Panc1 (cell line): Measurements from ENCODE around the gene C19orf47. TPM values are rescaled to one million over a fixed set of nuclear protein-coding genes. Genes with fewer than 3 reads are reported as not detected.

Experiments
- ATAC-seq: fragments of 200-7000 bp; cut with Tn5 transposase; 2 replicates; pipeline ENCODE4 v1.9.1; 2020; ENCODE audit warnings: mild to moderate bottlenecking, moderate library complexity
- BruUV-seq: library from RNA; stranded (reverse); fragments of 400-500 nt; replicated peaks from 2 replicates; lab custom pipeline; 2021; lab: Mats Ljungman, UMichigan
- CTCF ChIA-PET: fragments of 300-600 bp; sonication (Branson Sonifier 250); formaldehyde crosslinking; loops from one replicate; lab custom pipeline; 2022; ENCODE audit warnings: antibody characterized with exemption; lab: Charles Lee
- POLR2A ChIA-PET: fragments of 300-600 bp; sonication (Branson Sonifier 250); formaldehyde crosslinking; loops from one replicate; lab custom pipeline; 2022; ENCODE audit warnings: antibody characterized with exemption; lab: Charles Lee
- DNase-seq: peaks from one replicate; pipeline ENCODE4 v3.0.0-alpha.2; 2010; ENCODE audit warnings: low read depth, low spot score
- H3K27ac ChIP-seq: 2 replicates; pipeline ENCODE4 v1.5.1; 2011; ENCODE audit warnings: mild to moderate bottlenecking, low read length, inconsistent platforms
- H3K27me3 ChIP-seq: fragments of 200-500 bp; sonication (Bioruptor generic); 2 replicates; pipeline ENCODE4 v1.6.0; 2014; ENCODE audit warnings: low read length, inconsistent platforms; ENCODE audit not compliant: control insufficient read depth, insufficient read depth
- H3K36me3 ChIP-seq: fragments of 200-500 bp; sonication (Bioruptor generic); 2 replicates; pipeline ENCODE4 v1.5.1; 2014; ENCODE audit warnings: inconsistent platforms, mild to moderate bottlenecking, low read length, moderate library complexity; ENCODE audit not compliant: control insufficient read depth, insufficient read depth
- H3K4me1 ChIP-seq: 2 replicates; pipeline ENCODE4 v1.5.1; 2011; ENCODE audit warnings: inconsistent platforms, mild to moderate bottlenecking, low read length, moderate library complexity; ENCODE audit not compliant: control insufficient read depth, insufficient read depth
- H3K4me3 ChIP-seq, 2 experiments: 2 replicates each; pipeline ENCODE4 v1.5.1; 2011 to 2012; ENCODE audit warnings: low read depth in 2 of 2, low read length in 2 of 2, mild to moderate bottlenecking in 2 of 2, inconsistent platforms in 1 of 2, moderate library complexity in 1 of 2
- H3K9me3 ChIP-seq: fragments of 200-500 bp; sonication (Bioruptor generic); 2 replicates; pipeline ENCODE4 v1.5.1; 2014; ENCODE audit warnings: low read depth, mild to moderate bottlenecking, inconsistent platforms, low read length, moderate library complexity; ENCODE audit not compliant: control insufficient read depth, insufficient read depth
- CTCF ChIP-seq: fragments of 450-650 bp; IDR thresholded peaks from 2 replicates; pipeline ENCODE4 v1.5.1; 2017; ENCODE audit warnings: mild to moderate bottlenecking
- POLR2AphosphoS5 ChIP-seq: IDR thresholded peaks from 2 replicates; pipeline ENCODE4 v1.6.1; 2012; ENCODE audit warnings: mild to moderate bottlenecking, low read depth, low read length, moderate library complexity
- SIN3A ChIP-seq: IDR thresholded peaks from 2 replicates; pipeline ENCODE4 v1.6.1; 2012; ENCODE audit warnings: low read depth, mild to moderate bottlenecking, low read length, moderate library complexity, borderline replicate concordance; ENCODE audit not compliant: insufficient read depth
- TCF7L2 ChIP-seq: IDR thresholded peaks from 2 replicates; pipeline ENCODE4 v1.6.1; 2011; ENCODE audit warnings: mild to moderate bottlenecking, low read depth, low read length, inconsistent platforms
- in situ Hi-C: cut with HindIII; loops from 2 replicates; pipeline ENCODE4 v1.10.0; 2016; ENCODE audit warnings: low sequenced_read_pairs, low pct_unique_long_range_greater_than_20kb
- intact Hi-C: fragments of 100-400 bp; cut with micrococcal nuclease; formaldehyde crosslinking; loops from one replicate; pipeline ENCODE4 v1.10.0; 2022; ENCODE audit not compliant: unreplicated experiment
- total RNA-seq: library from RNA; stranded (reverse); gene quantifications from one replicate; pipeline ENCODE4 v1.2.1, GENCODE V29; 2021; ENCODE audit not compliant: unreplicated experiment
- TF ChIP-seq, protein P1 (sequence below), 2 experiments: IDR thresholded peaks; 2 replicates each; pipeline ENCODE4 v1.6.1; 2011 to 2012; ENCODE audit warnings: low read depth in 2 of 2, control low read depth in 1 of 2, low read length in 1 of 2, mild to moderate bottlenecking in 1 of 2, moderate library complexity in 1 of 2; ENCODE audit not compliant: insufficient read depth in 1 of 2

C19orf47 gene
- total RNA-seq, 1 experiment from 2014 or later, result 29.0 TPM

DNA sequence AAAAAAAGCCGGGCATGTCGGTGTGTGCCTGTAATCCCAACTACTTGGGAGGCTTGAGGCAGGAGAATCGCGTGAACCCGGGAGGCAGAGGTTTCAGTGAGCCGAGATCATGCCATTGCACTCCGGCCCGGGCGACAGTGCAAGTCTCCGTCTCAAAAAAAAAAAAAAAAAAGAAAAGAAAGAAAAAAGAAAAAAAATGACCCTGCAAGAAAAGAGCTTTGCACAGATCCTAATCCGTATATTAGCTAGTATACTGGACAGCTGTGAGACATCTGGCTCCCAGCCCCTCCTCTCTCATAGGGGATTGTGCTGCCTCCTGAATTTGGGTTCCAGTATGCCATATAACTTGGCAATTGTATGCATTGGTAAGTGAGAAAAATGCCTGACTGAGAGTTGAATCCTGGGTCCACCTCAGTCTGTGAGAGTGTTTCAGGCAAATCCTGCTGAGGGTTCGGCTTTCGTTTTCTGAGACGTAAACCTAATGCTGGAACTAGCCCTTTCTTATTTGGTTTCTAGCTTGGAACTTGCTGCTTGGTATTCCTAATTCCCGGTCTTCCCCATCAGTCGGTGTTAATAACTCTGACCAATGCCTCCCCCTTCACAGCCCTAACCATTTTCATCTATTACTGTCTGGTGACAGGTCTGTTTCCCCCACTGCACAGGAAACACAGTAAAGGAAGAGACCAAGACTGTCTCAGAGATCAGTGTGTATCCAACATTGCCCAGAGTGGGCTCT, 61.8 kb downstream of the C19orf47 start:
- CTCF ChIA-PET, result interaction anchor here (0.6 to 9.2 kb wide), 11 partner anchors 8 to 494 kb away, joined by 3 to 116 read pairs (median 4); partner anchors contain the start of gene TTC9B
- Histone ChIP-seq H3K36me3 (peaks cover 9% of the 10 kb centered on the region; the same call in 1 of the 2 replicates), H3K27ac (peak overlapping the region; percentile 89), H3K4me3 (peak overlapping the region in 1 of 2 experiments; percentile 47; a peak in 2 of 4 replicates), H3K27me3 (no peaks in the 10 kb centered on the region), H3K4me1 (peaks cover 44% of the 10 kb centered on the region), H3K9me3 (no peaks in the 10 kb centered on the region)
- DNase-seq (no peak), ATAC-seq (no peak)
- intact Hi-C loops (no loop called here), in situ Hi-C loops (no loop called here)
- TF ChIP-seq, protein P1, sequence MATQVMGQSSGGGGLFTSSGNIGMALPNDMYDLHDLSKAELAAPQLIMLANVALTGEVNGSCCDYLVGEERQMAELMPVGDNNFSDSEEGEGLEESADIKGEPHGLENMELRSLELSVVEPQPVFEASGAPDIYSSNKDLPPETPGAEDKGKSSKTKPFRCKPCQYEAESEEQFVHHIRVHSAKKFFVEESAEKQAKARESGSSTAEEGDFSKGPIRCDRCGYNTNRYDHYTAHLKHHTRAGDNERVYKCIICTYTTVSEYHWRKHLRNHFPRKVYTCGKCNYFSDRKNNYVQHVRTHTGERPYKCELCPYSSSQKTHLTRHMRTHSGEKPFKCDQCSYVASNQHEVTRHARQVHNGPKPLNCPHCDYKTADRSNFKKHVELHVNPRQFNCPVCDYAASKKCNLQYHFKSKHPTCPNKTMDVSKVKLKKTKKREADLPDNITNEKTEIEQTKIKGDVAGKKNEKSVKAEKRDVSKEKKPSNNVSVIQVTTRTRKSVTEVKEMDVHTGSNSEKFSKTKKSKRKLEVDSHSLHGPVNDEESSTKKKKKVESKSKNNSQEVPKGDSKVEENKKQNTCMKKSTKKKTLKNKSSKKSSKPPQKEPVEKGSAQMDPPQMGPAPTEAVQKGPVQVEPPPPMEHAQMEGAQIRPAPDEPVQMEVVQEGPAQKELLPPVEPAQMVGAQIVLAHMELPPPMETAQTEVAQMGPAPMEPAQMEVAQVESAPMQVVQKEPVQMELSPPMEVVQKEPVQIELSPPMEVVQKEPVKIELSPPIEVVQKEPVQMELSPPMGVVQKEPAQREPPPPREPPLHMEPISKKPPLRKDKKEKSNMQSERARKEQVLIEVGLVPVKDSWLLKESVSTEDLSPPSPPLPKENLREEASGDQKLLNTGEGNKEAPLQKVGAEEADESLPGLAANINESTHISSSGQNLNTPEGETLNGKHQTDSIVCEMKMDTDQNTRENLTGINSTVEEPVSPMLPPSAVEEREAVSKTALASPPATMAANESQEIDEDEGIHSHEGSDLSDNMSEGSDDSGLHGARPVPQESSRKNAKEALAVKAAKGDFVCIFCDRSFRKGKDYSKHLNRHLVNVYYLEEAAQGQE (IDR thresholded peaks at IDR 0.05; ENCODE audit: insufficient read depth in 1 of 2, low read depth in 2 of 2, low read length in 1 of 2), result no peak
- TF ChIP-seq POLR2AphosphoS5 (no peak), TCF7L2 (no peak), SIN3A (no peak), CTCF (no peak)
- BruUV-seq, result no TSS peak
- POLR2A ChIA-PET, result interaction anchor here (0.6 to 1.6 kb wide), 22 partner anchors 9 to 1769 kb away, joined by 3 to 11 read pairs (median 5); partner anchors contain the start of gene ZNF780A

GRCh38 chr19:40285353-40286234, 62.6 kb downstream of the C19orf47 start:
- Histone ChIP-seq H3K27me3 (no peaks in the 10 kb centered on the region), H3K9me3 (no peaks in the 10 kb centered on the region), H3K4me1 (peaks cover 51% of the 10 kb centered on the region), H3K27ac (peak overlapping the region; percentile 89), H3K4me3 (peak overlapping the region; percentile 36 to 47), H3K36me3 (peaks cover 9% of the 10 kb centered on the region; the same call in 1 of the 2 replicates)
- ChIA-PET POLR2A (interaction anchor here (0.6 to 1.6 kb wide), 15 partner anchors 8 to 706 kb away, joined by 3 to 10 read pairs (median 5); partner anchors contain the start of gene ZNF780A), CTCF (interaction anchor here (0.6 to 9.2 kb wide), 13 partner anchors 12 to 519 kb away, joined by 3 to 116 read pairs (median 4); partner anchors contain the start of gene TTC9B)
- peak; percentile 100 for DNase-seq
- TSS peak; percentile 100 for BruUV-seq
- intact Hi-C loops, result no loop called here
- in situ Hi-C loops, result no loop called here
- TF ChIP-seq POLR2AphosphoS5 (no peak), SIN3A (no peak), CTCF (no peak), TCF7L2 (no peak)
- TF ChIP-seq, protein P1 (IDR thresholded peaks at IDR 0.05; ENCODE audit: insufficient read depth in 1 of 2, low read depth in 2 of 2, low read length in 1 of 2), result no peak
- ATAC-seq, result peak; percentile 96
